ENCODE data around the gene MLANA. TPM values are rescaled to one million over a fixed set of nuclear protein-coding genes. Genes with fewer than 3 reads are reported as not detected.

The MLANA gene
- total and polyA plus RNA-seq, 11 donors, result not detected

DNA sequence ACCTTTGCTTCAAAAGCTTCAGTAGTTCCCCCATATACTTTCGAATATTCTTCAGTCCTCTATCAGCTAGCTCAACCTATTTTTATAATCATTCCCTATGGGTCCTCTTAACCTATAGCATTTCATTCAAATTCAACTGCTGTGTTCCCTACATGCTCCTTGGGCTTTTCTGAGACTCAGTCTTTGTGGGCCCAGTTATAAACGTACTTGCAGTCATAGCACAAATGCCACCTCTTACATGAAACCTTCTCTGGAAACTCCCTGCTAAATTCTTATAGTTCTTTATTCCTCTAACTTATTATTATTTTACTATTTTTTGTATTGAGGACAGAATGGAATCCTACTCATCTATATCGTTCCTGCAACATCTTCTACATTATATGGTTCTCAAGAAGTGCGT lies 24.7 kb downstream of the MLANA start:
- no peak overlapping the region for H3K4me3 ChIP-seq
- DNase-seq, result no peak
- no peaks in the 10 kb centered on the region for H3K9me3 ChIP-seq
- no peak for ATAC-seq
- intact Hi-C loops (cut with DNase I), result no loop called here
- 82 to 98% (median 90%) methylated on average over 4 of the region's 4 CpGs for WGBS, 4 donors
- peaks cover 0 to 20% (median 6%) of the 10 kb centered on the region in 9 donors for H3K36me3 ChIP-seq
- TF ChIP-seq, protein P1, sequence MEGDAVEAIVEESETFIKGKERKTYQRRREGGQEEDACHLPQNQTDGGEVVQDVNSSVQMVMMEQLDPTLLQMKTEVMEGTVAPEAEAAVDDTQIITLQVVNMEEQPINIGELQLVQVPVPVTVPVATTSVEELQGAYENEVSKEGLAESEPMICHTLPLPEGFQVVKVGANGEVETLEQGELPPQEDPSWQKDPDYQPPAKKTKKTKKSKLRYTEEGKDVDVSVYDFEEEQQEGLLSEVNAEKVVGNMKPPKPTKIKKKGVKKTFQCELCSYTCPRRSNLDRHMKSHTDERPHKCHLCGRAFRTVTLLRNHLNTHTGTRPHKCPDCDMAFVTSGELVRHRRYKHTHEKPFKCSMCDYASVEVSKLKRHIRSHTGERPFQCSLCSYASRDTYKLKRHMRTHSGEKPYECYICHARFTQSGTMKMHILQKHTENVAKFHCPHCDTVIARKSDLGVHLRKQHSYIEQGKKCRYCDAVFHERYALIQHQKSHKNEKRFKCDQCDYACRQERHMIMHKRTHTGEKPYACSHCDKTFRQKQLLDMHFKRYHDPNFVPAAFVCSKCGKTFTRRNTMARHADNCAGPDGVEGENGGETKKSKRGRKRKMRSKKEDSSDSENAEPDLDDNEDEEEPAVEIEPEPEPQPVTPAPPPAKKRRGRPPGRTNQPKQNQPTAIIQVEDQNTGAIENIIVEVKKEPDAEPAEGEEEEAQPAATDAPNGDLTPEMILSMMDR (IDR thresholded peaks at IDR 0.05), result no peak
- TF ChIP-seq POLR2A (IDR thresholded peaks at IDR 0.05), result no peak
- no peak overlapping the region for H3K27ac ChIP-seq
- no peaks in the 10 kb centered on the region for H3K4me1 ChIP-seq
- no peaks in the 10 kb centered on the region for H3K27me3 ChIP-seq

DNA sequence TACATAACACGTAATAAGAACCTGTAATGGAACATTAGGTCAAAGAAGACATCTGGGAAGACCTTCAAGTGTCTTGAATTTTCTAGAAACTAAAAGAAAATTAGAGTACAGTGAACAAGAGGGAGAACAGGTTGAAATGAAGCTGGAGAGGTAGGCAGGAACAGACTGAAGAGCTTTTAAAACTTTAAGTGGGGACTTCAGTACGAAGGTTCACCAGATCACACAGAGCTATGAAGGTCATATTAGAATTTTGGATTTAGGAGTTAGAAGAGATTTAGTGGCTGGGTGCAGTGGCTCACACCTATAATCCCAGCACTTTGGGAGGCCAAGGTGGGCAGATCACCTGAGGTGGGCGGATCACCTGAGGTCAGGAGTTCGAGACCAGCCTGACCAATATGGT lies 26.6 kb downstream of the MLANA start:
- H3K4me3 ChIP-seq, result no peak overlapping the region
- no peak for ATAC-seq
- WGBS, 4 donors, result 80 to 98% (median 93%) methylated on average over 4 of the region's 4 CpGs

GRCh38 chr9:5917888-5918287 lies 27.2 kb downstream of the MLANA start:
- H3K4me3 ChIP-seq, result no peak overlapping the region
- no peaks in the 10 kb centered on the region for H3K27me3 ChIP-seq
- H3K9me3 ChIP-seq, result no peaks in the 10 kb centered on the region
- no peak for TF ChIP-seq POLR2A (IDR thresholded peaks at IDR 0.05)
- TF ChIP-seq, protein P1 (IDR thresholded peaks at IDR 0.05), result no peak
- H3K4me1 ChIP-seq, result no peaks in the 10 kb centered on the region
- no peak for ATAC-seq
- intact Hi-C loops (cut with DNase I), result no loop called here
- no peak overlapping the region for H3K27ac ChIP-seq
- no peak for DNase-seq
- WGBS, 4 donors, result 64 to 67% (median 66%) methylated on average over 3 of the region's 3 CpGs
- H3K36me3 ChIP-seq, result peaks cover 0 to 44% (median 30%) of the 10 kb centered on the region in 9 donors

More for the DNA sequence above, 26.6 kb downstream of the MLANA start:
- Histone ChIP-seq H3K4me1 (no peaks in the 10 kb centered on the region), H3K9me3 (no peaks in the 10 kb centered on the region), H3K27me3 (no peaks in the 10 kb centered on the region), H3K27ac (no peak overlapping the region), H3K36me3 (peaks cover 0 to 37% (median 24%) of the 10 kb centered on the region in 9 donors)
- intact Hi-C loops (cut with DNase I), result no loop called here
- no peak for DNase-seq
- TF ChIP-seq, protein P1 (IDR thresholded peaks at IDR 0.05), result no peak
- no peak for TF ChIP-seq POLR2A (IDR thresholded peaks at IDR 0.05)

GRCh38 chr9:5918460-5918859 lies 27.8 kb downstream of the MLANA start:
- intact Hi-C loops (cut with DNase I), result no loop called here
- Histone ChIP-seq H3K27ac (no peak overlapping the region), H3K4me1 (no peaks in the 10 kb centered on the region), H3K4me3 (no peak overlapping the region), H3K27me3 (no peaks in the 10 kb centered on the region), H3K9me3 (no peaks in the 10 kb centered on the region), H3K36me3 (peaks cover 0 to 49% (median 36%) of the 10 kb centered on the region in 9 donors)
- no peak for TF ChIP-seq POLR2A (IDR thresholded peaks at IDR 0.05)
- TF ChIP-seq, protein P1 (IDR thresholded peaks at IDR 0.05), result no peak
- DNase-seq, result no peak
- 93 to 95% (median 94%) methylated on average over 3 of the region's 3 CpGs for WGBS, 4 donors
- no peak for ATAC-seq

All from heart left ventricle (tissue), 16 donors.